ENCODE measurements around the gene TRPM4.
"Not testable (repeated sequence)": the region's sequence is repeated elsewhere in the genome, so short reads cannot be mapped to it uniquely, and the experiment has no call there.

The TRPM4 gene

GRCh38 chr19:49196527-49197240, 39.1 kb downstream of the TRPM4 start:
- DNase-seq, result no peak

- peak; percentile 17 for DNase-seq
These were observed 42.8 kb downstream of the TRPM4 start for GRCh38 chr19:49200238-49200862.

- DNase-seq, result no peak
These were observed 43.5 kb downstream of the TRPM4 start for GRCh38 chr19:49201042-49201441.

- no peak for DNase-seq
These were observed 47.5 kb downstream of the TRPM4 start for GRCh38 chr19:49205114-49205513.

GRCh38 chr19:49209502-49209901, 51.9 kb downstream of the TRPM4 start:
- not testable (repeated sequence) for DNase-seq

GRCh38 chr19:49210108-49210900, 52.7 kb downstream of the TRPM4 start:
- DNase-seq, result peak; percentile 67

- no peak for DNase-seq
These were observed 53.4 kb downstream of the TRPM4 start for GRCh38 chr19:49210901-49211451.

- DNase-seq, result peak; percentile 41
These were observed 54.6 kb downstream of the TRPM4 start for GRCh38 chr19:49212016-49212701.

GRCh38 chr19:49213791-49214190, 56.2 kb downstream of the TRPM4 start:
- no peak for DNase-seq

GRCh38 chr19:49214701-49215100, 57.1 kb downstream of the TRPM4 start:
- no peak for DNase-seq

- peak; percentile 23 for DNase-seq
These were observed 58.5 kb downstream of the TRPM4 start for GRCh38 chr19:49216071-49216470.

- DNase-seq, result no peak
These were observed 59.8 kb downstream of the TRPM4 start for GRCh38 chr19:49217382-49217781.

GRCh38 chr19:49222011-49222410, 64.4 kb downstream of the TRPM4 start:
- DNase-seq, result peak; percentile 12

GRCh38 chr19:49222528-49222927, 64.9 kb downstream of the TRPM4 start:
- DNase-seq, result no peak

- DNase-seq, result no peak
These were observed 65.9 kb downstream of the TRPM4 start for GRCh38 chr19:49223472-49223871.

GRCh38 chr19:49224441-49224840, 66.8 kb downstream of the TRPM4 start:
- DNase-seq, result not testable (repeated sequence)

- DNase-seq, result peak; percentile 47
These were observed 67.3 kb downstream of the TRPM4 start for GRCh38 chr19:49224879-49225278.

GRCh38 chr19:49229416-49229815, 71.8 kb downstream of the TRPM4 start:
- no peak for DNase-seq

- DNase-seq, result no peak
These were observed 73.8 kb downstream of the TRPM4 start for GRCh38 chr19:49231389-49231788.

- no peak for DNase-seq
These were observed 74.2 kb downstream of the TRPM4 start for GRCh38 chr19:49231804-49232203.

- no peak for DNase-seq
These were observed 75.6 kb downstream of the TRPM4 start for GRCh38 chr19:49233163-49233562.

GRCh38 chr19:49241769-49242168, 84.2 kb downstream of the TRPM4 start:
- DNase-seq, result no peak

GRCh38 chr19:49243129-49243528, 85.5 kb downstream of the TRPM4 start:
- DNase-seq, result no peak

All from fibroblast of skin of right biceps (primary cell).